ENCODE measurements around the gene ANK3.

The ANK3 gene

DNA sequence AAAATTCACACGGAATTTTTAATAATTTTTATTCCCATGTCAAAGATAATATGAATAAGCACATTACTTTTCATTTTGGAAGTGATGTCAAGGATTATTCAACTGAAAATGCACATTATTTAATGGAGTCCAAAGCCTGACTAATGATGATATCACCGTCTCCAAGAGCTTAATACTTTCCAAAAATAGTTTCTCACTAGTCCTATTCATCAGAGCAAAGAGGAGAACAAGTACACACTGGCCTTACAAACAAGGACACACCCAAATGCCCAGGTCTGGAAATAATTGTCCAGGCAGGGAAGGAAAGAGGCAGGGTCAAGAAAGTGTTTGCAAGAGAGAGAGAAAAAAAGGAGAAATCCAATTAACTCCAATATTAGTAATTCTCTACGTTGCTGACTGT lies 266.5 kb downstream of the ANK3 start:
- Histone ChIP-seq H3K9me3 (ENCODE audit: control insufficient read depth, insufficient read depth, low read depth, low read length) (no peaks in the 10 kb centered on the region), H3K4me3 (ENCODE audit: low read depth, low read length) (no peak overlapping the region), H3K4me1 (ENCODE audit: control insufficient read depth, insufficient read depth, low read length) (no peaks in the 10 kb centered on the region), H3K36me3 (ENCODE audit: control insufficient read depth in 2 of 2, insufficient read depth in 1 of 2, low read length in 2 of 2) (no peaks in the 10 kb centered on the region), H3K27ac (ENCODE audit: extremely low read depth, low read depth, low read length) (no peak overlapping the region)
- TF ChIP-seq, protein P1, sequence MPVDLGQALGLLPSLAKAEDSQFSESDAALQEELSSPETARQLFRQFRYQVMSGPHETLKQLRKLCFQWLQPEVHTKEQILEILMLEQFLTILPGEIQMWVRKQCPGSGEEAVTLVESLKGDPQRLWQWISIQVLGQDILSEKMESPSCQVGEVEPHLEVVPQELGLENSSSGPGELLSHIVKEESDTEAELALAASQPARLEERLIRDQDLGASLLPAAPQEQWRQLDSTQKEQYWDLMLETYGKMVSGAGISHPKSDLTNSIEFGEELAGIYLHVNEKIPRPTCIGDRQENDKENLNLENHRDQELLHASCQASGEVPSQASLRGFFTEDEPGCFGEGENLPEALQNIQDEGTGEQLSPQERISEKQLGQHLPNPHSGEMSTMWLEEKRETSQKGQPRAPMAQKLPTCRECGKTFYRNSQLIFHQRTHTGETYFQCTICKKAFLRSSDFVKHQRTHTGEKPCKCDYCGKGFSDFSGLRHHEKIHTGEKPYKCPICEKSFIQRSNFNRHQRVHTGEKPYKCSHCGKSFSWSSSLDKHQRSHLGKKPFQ (tag by site-specific recombination; IDR thresholded peaks at IDR 0.05) = no peak
- TF ChIP-seq, protein P2, sequence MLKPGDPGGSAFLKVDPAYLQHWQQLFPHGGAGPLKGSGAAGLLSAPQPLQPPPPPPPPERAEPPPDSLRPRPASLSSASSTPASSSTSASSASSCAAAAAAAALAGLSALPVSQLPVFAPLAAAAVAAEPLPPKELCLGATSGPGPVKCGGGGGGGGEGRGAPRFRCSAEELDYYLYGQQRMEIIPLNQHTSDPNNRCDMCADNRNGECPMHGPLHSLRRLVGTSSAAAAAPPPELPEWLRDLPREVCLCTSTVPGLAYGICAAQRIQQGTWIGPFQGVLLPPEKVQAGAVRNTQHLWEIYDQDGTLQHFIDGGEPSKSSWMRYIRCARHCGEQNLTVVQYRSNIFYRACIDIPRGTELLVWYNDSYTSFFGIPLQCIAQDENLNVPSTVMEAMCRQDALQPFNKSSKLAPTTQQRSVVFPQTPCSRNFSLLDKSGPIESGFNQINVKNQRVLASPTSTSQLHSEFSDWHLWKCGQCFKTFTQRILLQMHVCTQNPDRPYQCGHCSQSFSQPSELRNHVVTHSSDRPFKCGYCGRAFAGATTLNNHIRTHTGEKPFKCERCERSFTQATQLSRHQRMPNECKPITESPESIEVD (tag by site-specific recombination; IDR thresholded peaks at IDR 0.05) = no peak
- TF ChIP-seq WT1 (tag by site-specific recombination; IDR thresholded peaks at IDR 0.05) = no peak
- TF ChIP-seq, protein P3, sequence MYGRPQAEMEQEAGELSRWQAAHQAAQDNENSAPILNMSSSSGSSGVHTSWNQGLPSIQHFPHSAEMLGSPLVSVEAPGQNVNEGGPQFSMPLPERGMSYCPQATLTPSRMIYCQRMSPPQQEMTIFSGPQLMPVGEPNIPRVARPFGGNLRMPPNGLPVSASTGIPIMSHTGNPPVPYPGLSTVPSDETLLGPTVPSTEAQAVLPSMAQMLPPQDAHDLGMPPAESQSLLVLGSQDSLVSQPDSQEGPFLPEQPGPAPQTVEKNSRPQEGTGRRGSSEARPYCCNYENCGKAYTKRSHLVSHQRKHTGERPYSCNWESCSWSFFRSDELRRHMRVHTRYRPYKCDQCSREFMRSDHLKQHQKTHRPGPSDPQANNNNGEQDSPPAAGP (tag by site-specific recombination; IDR thresholded peaks at IDR 0.05) = no peak
- ChIA-PET POLR2A (no interaction called here), CTCF (interaction anchor here (0.6 kb wide), 2 partner anchors 14 to 164 kb away, joined by 3 read pairs; no protein-coding TSS in a partner anchor)

DNA sequence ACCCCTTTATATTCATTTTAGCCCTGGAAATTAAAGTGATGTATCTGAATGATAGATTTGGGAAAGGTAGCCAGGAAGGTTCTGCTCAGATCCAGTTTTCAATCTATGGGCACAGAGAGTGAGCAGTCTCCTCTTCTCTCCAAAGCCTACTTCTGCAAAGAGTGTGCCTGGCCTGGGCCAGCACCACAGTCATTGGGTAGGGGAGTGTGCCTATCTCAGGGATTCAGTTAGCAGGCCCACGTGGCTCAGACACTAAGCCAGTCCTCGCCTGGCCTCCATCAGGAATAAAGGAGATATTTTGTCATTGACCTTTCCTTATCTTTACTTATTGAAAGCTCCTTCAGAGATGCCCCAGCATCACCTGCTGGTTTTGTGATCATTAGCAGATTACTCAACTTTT lies 267.5 kb downstream of the ANK3 start:
- ChIA-PET POLR2A (no interaction called here), CTCF (interaction anchor here (0.7 kb wide), 1 partner anchor 22 kb away, joined by 3 read pairs; no protein-coding TSS in a partner anchor)
- no peaks in the 10 kb centered on the region for H3K9me3 ChIP-seq (ENCODE audit: control insufficient read depth, insufficient read depth, low read depth, low read length)
- TF ChIP-seq, protein P4, sequence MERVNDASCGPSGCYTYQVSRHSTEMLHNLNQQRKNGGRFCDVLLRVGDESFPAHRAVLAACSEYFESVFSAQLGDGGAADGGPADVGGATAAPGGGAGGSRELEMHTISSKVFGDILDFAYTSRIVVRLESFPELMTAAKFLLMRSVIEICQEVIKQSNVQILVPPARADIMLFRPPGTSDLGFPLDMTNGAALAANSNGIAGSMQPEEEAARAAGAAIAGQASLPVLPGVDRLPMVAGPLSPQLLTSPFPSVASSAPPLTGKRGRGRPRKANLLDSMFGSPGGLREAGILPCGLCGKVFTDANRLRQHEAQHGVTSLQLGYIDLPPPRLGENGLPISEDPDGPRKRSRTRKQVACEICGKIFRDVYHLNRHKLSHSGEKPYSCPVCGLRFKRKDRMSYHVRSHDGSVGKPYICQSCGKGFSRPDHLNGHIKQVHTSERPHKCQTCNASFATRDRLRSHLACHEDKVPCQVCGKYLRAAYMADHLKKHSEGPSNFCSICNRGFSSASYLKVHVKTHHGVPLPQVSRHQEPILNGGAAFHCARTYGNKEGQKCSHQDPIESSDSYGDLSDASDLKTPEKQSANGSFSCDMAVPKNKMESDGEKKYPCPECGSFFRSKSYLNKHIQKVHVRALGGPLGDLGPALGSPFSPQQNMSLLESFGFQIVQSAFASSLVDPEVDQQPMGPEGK (tag by site-specific recombination; IDR thresholded peaks at IDR 0.05) = no peak
- TF ChIP-seq ZNF214 (tag by site-specific recombination; IDR thresholded peaks at IDR 0.05; ENCODE audit: borderline replicate concordance) (no peak), HOXC10 (CRISPR knock-in tag; IDR thresholded peaks at IDR 0.05) (no peak), ZNF423 (tag by site-specific recombination; IDR thresholded peaks at IDR 0.05) (no peak), BCL11B (tag by site-specific recombination; IDR thresholded peaks at IDR 0.05; ENCODE audit: low read depth) (no peak)
- TF ChIP-seq, protein P5, sequence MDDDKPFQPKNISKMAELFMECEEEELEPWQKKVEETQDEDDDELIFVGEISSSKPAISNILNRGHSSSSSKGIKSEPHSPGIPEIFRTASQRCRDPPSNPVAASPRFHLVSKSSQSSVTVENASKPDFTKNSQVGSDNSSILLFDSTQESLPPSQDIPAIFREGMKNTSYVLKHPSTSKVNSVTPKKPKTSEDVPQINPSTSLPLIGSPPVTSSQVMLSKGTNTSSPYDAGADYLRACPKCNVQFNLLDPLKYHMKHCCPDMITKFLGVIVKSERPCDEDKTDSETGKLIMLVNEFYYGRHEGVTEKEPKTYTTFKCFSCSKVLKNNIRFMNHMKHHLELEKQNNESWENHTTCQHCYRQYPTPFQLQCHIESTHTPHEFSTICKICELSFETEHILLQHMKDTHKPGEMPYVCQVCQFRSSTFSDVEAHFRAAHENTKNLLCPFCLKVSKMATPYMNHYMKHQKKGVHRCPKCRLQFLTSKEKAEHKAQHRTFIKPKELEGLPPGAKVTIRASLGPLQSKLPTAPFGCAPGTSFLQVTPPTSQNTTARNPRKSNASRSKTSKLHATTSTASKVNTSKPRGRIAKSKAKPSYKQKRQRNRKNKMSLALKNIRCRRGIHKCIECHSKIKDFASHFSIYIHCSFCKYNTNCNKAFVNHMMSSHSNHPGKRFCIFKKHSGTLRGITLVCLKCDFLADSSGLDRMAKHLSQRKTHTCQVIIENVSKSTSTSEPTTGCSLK (tag by site-specific recombination; IDR thresholded peaks at IDR 0.05) = no peak
- TF ChIP-seq, protein P2 (tag by site-specific recombination; IDR thresholded peaks at IDR 0.05) = no peak
- TF ChIP-seq, protein P6, sequence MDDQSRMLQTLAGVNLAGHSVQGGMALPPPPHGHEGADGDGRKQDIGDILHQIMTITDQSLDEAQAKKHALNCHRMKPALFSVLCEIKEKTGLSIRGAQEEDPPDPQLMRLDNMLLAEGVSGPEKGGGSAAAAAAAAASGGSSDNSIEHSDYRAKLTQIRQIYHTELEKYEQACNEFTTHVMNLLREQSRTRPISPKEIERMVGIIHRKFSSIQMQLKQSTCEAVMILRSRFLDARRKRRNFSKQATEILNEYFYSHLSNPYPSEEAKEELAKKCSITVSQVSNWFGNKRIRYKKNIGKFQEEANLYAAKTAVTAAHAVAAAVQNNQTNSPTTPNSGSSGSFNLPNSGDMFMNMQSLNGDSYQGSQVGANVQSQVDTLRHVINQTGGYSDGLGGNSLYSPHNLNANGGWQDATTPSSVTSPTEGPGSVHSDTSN (CRISPR knock-in tag; IDR thresholded peaks at IDR 0.05) = no peak
- TF ChIP-seq, protein P7, sequence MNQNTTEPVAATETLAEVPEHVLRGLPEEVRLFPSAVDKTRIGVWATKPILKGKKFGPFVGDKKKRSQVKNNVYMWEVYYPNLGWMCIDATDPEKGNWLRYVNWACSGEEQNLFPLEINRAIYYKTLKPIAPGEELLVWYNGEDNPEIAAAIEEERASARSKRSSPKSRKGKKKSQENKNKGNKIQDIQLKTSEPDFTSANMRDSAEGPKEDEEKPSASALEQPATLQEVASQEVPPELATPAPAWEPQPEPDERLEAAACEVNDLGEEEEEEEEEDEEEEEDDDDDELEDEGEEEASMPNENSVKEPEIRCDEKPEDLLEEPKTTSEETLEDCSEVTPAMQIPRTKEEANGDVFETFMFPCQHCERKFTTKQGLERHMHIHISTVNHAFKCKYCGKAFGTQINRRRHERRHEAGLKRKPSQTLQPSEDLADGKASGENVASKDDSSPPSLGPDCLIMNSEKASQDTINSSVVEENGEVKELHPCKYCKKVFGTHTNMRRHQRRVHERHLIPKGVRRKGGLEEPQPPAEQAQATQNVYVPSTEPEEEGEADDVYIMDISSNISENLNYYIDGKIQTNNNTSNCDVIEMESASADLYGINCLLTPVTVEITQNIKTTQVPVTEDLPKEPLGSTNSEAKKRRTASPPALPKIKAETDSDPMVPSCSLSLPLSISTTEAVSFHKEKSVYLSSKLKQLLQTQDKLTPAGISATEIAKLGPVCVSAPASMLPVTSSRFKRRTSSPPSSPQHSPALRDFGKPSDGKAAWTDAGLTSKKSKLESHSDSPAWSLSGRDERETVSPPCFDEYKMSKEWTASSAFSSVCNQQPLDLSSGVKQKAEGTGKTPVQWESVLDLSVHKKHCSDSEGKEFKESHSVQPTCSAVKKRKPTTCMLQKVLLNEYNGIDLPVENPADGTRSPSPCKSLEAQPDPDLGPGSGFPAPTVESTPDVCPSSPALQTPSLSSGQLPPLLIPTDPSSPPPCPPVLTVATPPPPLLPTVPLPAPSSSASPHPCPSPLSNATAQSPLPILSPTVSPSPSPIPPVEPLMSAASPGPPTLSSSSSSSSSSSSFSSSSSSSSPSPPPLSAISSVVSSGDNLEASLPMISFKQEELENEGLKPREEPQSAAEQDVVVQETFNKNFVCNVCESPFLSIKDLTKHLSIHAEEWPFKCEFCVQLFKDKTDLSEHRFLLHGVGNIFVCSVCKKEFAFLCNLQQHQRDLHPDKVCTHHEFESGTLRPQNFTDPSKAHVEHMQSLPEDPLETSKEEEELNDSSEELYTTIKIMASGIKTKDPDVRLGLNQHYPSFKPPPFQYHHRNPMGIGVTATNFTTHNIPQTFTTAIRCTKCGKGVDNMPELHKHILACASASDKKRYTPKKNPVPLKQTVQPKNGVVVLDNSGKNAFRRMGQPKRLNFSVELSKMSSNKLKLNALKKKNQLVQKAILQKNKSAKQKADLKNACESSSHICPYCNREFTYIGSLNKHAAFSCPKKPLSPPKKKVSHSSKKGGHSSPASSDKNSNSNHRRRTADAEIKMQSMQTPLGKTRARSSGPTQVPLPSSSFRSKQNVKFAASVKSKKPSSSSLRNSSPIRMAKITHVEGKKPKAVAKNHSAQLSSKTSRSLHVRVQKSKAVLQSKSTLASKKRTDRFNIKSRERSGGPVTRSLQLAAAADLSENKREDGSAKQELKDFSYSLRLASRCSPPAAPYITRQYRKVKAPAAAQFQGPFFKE (tag by site-specific recombination; IDR thresholded peaks at IDR 0.05; ENCODE audit: borderline replicate concordance) = no peak
- H3K27ac ChIP-seq (ENCODE audit: extremely low read depth, low read depth, low read length) = no peak overlapping the region
- no peak overlapping the region for H3K4me3 ChIP-seq (ENCODE audit: low read depth, low read length)
- H3K4me1 ChIP-seq (ENCODE audit: control insufficient read depth, insufficient read depth, low read length) = no peaks in the 10 kb centered on the region
- no peaks in the 10 kb centered on the region for H3K36me3 ChIP-seq (ENCODE audit: control insufficient read depth in 2 of 2, insufficient read depth in 1 of 2, low read length in 2 of 2)
